Lung (tissue), 12 donors: Measurements from ENCODE around the gene GOLGA8N. TPM values are rescaled to one million over a fixed set of nuclear protein-coding genes. Genes with fewer than 3 reads are reported as not detected.
A peak's percentile ranks its signal among the peaks of the same experiment; 100 is the strongest.

Source experiments
- ATAC-seq: fragments of 200-7000 bp; cut with Tn5 transposase; one replicate; pipeline ENCODE4 v1.9.1; 2020; ENCODE audit warnings: moderate number of reproducible peaks; ENCODE audit not compliant: insufficient read depth, low FRiP score
- DNase-seq, 3 donors: peaks; one replicate each; pipeline ENCODE4 v3.0.0-alpha.2; 2013 to 2017
- H3K27ac ChIP-seq, 2 donors: one replicate each; pipeline ENCODE4 v1.5.1; 2013; ENCODE audit warnings: mild to moderate bottlenecking in 2 of 2, moderate library complexity in 2 of 2, control low read depth in 1 of 2, inconsistent platforms in 1 of 2, low read depth in 1 of 2, low read length in 1 of 2
- H3K27me3 ChIP-seq, 3 donors: one replicate each; pipeline ENCODE4 v1.5.1; 2013; ENCODE audit warnings: low read length in 2 of 3; ENCODE audit not compliant: control insufficient read depth in 3 of 3, insufficient read depth in 3 of 3
- H3K36me3 ChIP-seq, 4 donors: one replicate each; pipeline ENCODE4 v1.5.1; 2013; ENCODE audit warnings: low read length in 4 of 4, mild to moderate bottlenecking in 1 of 4, moderate library complexity in 1 of 4; ENCODE audit not compliant: control insufficient read depth in 4 of 4, insufficient read depth in 4 of 4
- H3K4me1 ChIP-seq, 5 donors: one replicate each; pipeline ENCODE4 v1.5.1; 2013; ENCODE audit warnings: low read length in 5 of 5, mild to moderate bottlenecking in 2 of 5, moderate library complexity in 1 of 5; ENCODE audit not compliant: control insufficient read depth in 5 of 5, insufficient read depth in 5 of 5
- H3K4me3 ChIP-seq: one replicate; pipeline ENCODE4 v1.5.1; 2013; ENCODE audit warnings: mild to moderate bottlenecking, control low read depth, moderate library complexity
- H3K9ac ChIP-seq, 2 donors: one replicate each; pipeline ENCODE4 v1.5.1; 2013; ENCODE audit warnings: low read length in 2 of 2, control low read depth in 1 of 2; ENCODE audit not compliant: insufficient read depth in 1 of 2
- H3K9me3 ChIP-seq, 4 donors: one replicate each; pipeline ENCODE4 v1.5.1; 2013; ENCODE audit warnings: low read length in 3 of 4, mild to moderate bottlenecking in 1 of 4, moderate library complexity in 1 of 4; ENCODE audit not compliant: control insufficient read depth in 4 of 4, insufficient read depth in 3 of 4
- CTCF ChIP-seq: IDR thresholded peaks from 2 replicates; pipeline ENCODE4 v1.5.1; 2012; ENCODE audit warnings: mild to moderate bottlenecking; ENCODE audit errors: control extremely low read depth, extremely low read depth
- whole genome bisulfite sequencing, 2 donors: extraction: QIAGEN DNeasy Blood & Tissue Kit; methylation state at CpG; one replicate each; pipeline ENCODE4 v1.1.7; 2013; 5-methylcytosine and 5-hydroxymethylcytosine counted together
- polyA plus RNA-seq, 2 donors: library from polyadenylated mRNA; stranded (reverse); fragments of 200-250 nt; gene quantifications; one replicate each; pipeline ENCODE4 v1.2.1, GENCODE V29; 2013
- total RNA-seq, 2 donors: library from RNA; depleted of rRNA in 1 of 2; stranded (reverse); fragments of >200 nt in 1 of 2; gene quantifications; one replicate each; pipeline ENCODE4 v1.2.1, GENCODE V29; 2014 to 2021
- donor health status: control.
- donor health status: control.
- donor health status: Bipolar disorder and iron deficiency.
- donor health status: healthy.
- donor health status: DM: yes; HTN: yes; CAD: no.

Gene GOLGA8N
- total and polyA plus RNA-seq, 4 donors = 2.0 to 19.0 (median 11.3) TPM

GRCh38 chr15:32646291-32646690 is 53.0 kb downstream of the GOLGA8N start:
- Histone ChIP-seq H3K27ac (no peak overlapping the region), H3K36me3 (peaks cover 0 to 2% (median 0%) of the 10 kb centered on the region in 4 donors), H3K4me3 (no peak overlapping the region), H3K9ac (no peak overlapping the region), H3K9me3 (peaks cover 0 to 1% (median 0%) of the 10 kb centered on the region in 4 donors), H3K27me3 (no peaks in the 10 kb centered on the region), H3K4me1 (peaks cover 0 to 5% (median 0%) of the 10 kb centered on the region in 5 donors)
- ATAC-seq = no peak
- TF ChIP-seq CTCF = no peak
- 59 to 73% methylated on average over 5 of the region's 5 CpGs for WGBS, 2 donors
- DNase-seq = peak in 1 of 3 donors; percentile 13

- Histone ChIP-seq H3K9ac (no peak overlapping the region), H3K9me3 (no peaks in the 10 kb centered on the region), H3K36me3 (no peaks in the 10 kb centered on the region), H3K27ac (no peak overlapping the region), H3K4me3 (no peak overlapping the region), H3K4me1 (no peaks in the 10 kb centered on the region), H3K27me3 (no peaks in the 10 kb centered on the region)
- ATAC-seq = no peak
- TF ChIP-seq CTCF = no peak
- no peak for DNase-seq
- WGBS, 2 donors = 74 to 77% methylated on average over 5 of the region's 5 CpGs
These were observed 56.1 kb downstream of the GOLGA8N start for GRCh38 chr15:32649342-32649741.

GRCh38 chr15:32651229-32651837 is 58.1 kb downstream of the GOLGA8N start:
- Histone ChIP-seq H3K9me3 (no peaks in the 10 kb centered on the region), H3K9ac (no peak overlapping the region), H3K4me1 (no peaks in the 10 kb centered on the region), H3K36me3 (no peaks in the 10 kb centered on the region), H3K27me3 (no peaks in the 10 kb centered on the region), H3K27ac (no peak overlapping the region), H3K4me3 (no peak overlapping the region)
- DNase-seq (peak; percentile 46 to 52 (median 47)), ATAC-seq (peak; percentile 66)
- peak; percentile 46 for TF ChIP-seq CTCF
- 37 to 41% methylated on average over 6 of the region's 6 CpGs for WGBS, 2 donors

- Histone ChIP-seq H3K36me3 (no peaks in the 10 kb centered on the region), H3K9me3 (no peaks in the 10 kb centered on the region), H3K9ac (no peak overlapping the region), H3K27me3 (no peaks in the 10 kb centered on the region), H3K4me1 (no peaks in the 10 kb centered on the region), H3K4me3 (no peak overlapping the region), H3K27ac (no peak overlapping the region)
- 78 to 89% methylated on average over 3 of the region's 3 CpGs for WGBS, 2 donors
- ATAC-seq (no peak), DNase-seq (no peak)
- TF ChIP-seq CTCF = no peak
These were observed 58.9 kb downstream of the GOLGA8N start for GRCh38 chr15:32652178-32652577.
